ENCODE results near the gene YBEY. TPM values are rescaled to one million over a fixed set of nuclear protein-coding genes. Genes with fewer than 3 reads are reported as not detected.

YBEY gene
- total and polyA plus RNA-seq, 2 of the 13 experiments (the other 11 are each of a cell fraction or from before 2014, with no cell fraction given) = 6.5 to 8.9 TPM

GRCh38 chr21:46323710-46324389 is 37.7 kb downstream of the YBEY start, which contains the start of the genes C21orf58 and PCNT (continued):
- no peak for TF ChIP-seq FOSL2 (CRISPR knock-in tag; IDR thresholded peaks at IDR 0.05)
- TF ChIP-seq ZNF407 (CRISPR knock-in tag; IDR thresholded peaks at IDR 0.05; ENCODE audit: not compliant biosample characterization) = no peak
- no peak for TF ChIP-seq ZNF18 (CRISPR knock-in tag; IDR thresholded peaks at IDR 0.05; ENCODE audit: insufficient replicate concordance)
- TF ChIP-seq ZNF484 (CRISPR knock-in tag; IDR thresholded peaks at IDR 0.05; ENCODE audit: borderline replicate concordance, low read depth) = no peak
- no peak; the same call in 1 of the 2 replicates for TF ChIP-seq MXD4 (CRISPR knock-in tag; IDR thresholded peaks at IDR 0.05)
- TF ChIP-seq ZFY (CRISPR knock-in tag; IDR thresholded peaks at IDR 0.05) = peak; percentile 87
- no peak for TF ChIP-seq KDM4B (CRISPR knock-in tag; IDR thresholded peaks at IDR 0.05)
- peak; percentile 93; the same call in 1 of the 2 replicates for TF ChIP-seq SMYD3 (CRISPR knock-in tag; IDR thresholded peaks at IDR 0.05)
- no peak for TF ChIP-seq EHMT2 (IDR thresholded peaks at IDR 0.05; ENCODE audit: borderline replicate concordance, low read depth, low read length)
- TF ChIP-seq PHF20 (CRISPR knock-in tag; IDR thresholded peaks at IDR 0.05) = peak; percentile 42; the same call in 1 of the 2 replicates
- TF ChIP-seq TEF (CRISPR knock-in tag; IDR thresholded peaks at IDR 0.05) = no peak; the same call in 1 of the 2 replicates
- TF ChIP-seq NFYB (CRISPR knock-in tag; IDR thresholded peaks at IDR 0.05) = peak; percentile 97
- TF ChIP-seq ZNF800 (CRISPR knock-in tag; IDR thresholded peaks at IDR 0.05) = no peak
- no peak for TF ChIP-seq SETDB1 (CRISPR knock-in tag; IDR thresholded peaks at IDR 0.05; ENCODE audit: borderline replicate concordance)
- no peak for TF ChIP-seq SNRNP70 (IDR thresholded peaks at IDR 0.05; ENCODE audit: low read depth, low read length)
- TF ChIP-seq ZNF75D (CRISPR knock-in tag; IDR thresholded peaks at IDR 0.05; ENCODE audit: borderline replicate concordance) = no peak
